Fibroblast of skin of left biceps (primary cell): Measurements from ENCODE around the gene PTX4.
"Not testable (repeated sequence)": the region's sequence is repeated elsewhere in the genome, so short reads cannot be mapped to it uniquely, and the experiment has no call there.

Experiments
- DNase-seq, 2 experiments: peaks; one replicate each; pipeline ENCODE4 v3.0.0-alpha.2; 2013; ENCODE audit warnings: low read depth in 2 of 2

Gene PTX4

GRCh38 chr16:1485847-1486496, 2.8 kb downstream of the PTX4 start:
- no peak for DNase-seq

- no peak for DNase-seq
Measured at GRCh38 chr16:1481906-1482835, 6.6 kb downstream of the PTX4 start.

GRCh38 chr16:1478937-1479336, 9.8 kb downstream of the PTX4 start:
- not testable (repeated sequence) for DNase-seq

- no peak for DNase-seq
Measured at GRCh38 chr16:1477033-1477432, 11.7 kb downstream of the PTX4 start.

- no peak for DNase-seq
Measured at GRCh38 chr16:1475552-1476114, 13.1 kb downstream of the PTX4 start.

- peak; percentile 52 to 54 for DNase-seq
Measured at GRCh38 chr16:1474796-1475551, 13.8 kb downstream of the PTX4 start, which contains the start of gene CLCN7. CLCN7 (minus strand) TSS chr16:1475028; CDS start chr16:1474974, 54 bp downstream.

GRCh38 chr16:1474082-1474795, 14.5 kb downstream of the PTX4 start:
- no peak for DNase-seq

- DNase-seq: no peak
Measured at GRCh38 chr16:1472974-1473373, 15.8 kb downstream of the PTX4 start.

- no peak for DNase-seq
Measured at GRCh38 chr16:1471569-1472194, 17.1 kb downstream of the PTX4 start.

GRCh38 chr16:1470481-1471251, 18.1 kb downstream of the PTX4 start:
- DNase-seq: no peak

GRCh38 chr16:1469693-1470201, 19.0 kb downstream of the PTX4 start:
- DNase-seq: no peak

- not testable (repeated sequence) for DNase-seq
Measured at GRCh38 chr16:1469141-1469540, 19.6 kb downstream of the PTX4 start.

GRCh38 chr16:1468426-1468810, 20.3 kb downstream of the PTX4 start:
- DNase-seq: no peak

- DNase-seq: no peak
Measured at GRCh38 chr16:1466968-1467521, 21.7 kb downstream of the PTX4 start.

- no peak for DNase-seq
Measured at GRCh38 chr16:1466054-1466453, 22.7 kb downstream of the PTX4 start.

- no peak for DNase-seq
Measured at GRCh38 chr16:1465567-1465915, 23.2 kb downstream of the PTX4 start.

- DNase-seq: no peak
Measured at GRCh38 chr16:1464894-1465566, 23.7 kb downstream of the PTX4 start.

GRCh38 chr16:1464196-1464893, 24.4 kb downstream of the PTX4 start:
- DNase-seq: no peak
